Parathyroid adenoma (tissue), 2 donors: ENCODE data around the gene S1PR2.
A peak's percentile ranks its signal among the peaks of the same experiment; 100 is the strongest.

Source experiments
- H2AFZ ChIP-seq: fragments of 300-600 bp; sonication (generic); one replicate; pipeline ENCODE4 v1.7.0; 2017; ENCODE audit warnings: antibody characterized with exemption, mild to moderate bottlenecking
- H3K27ac ChIP-seq: fragments of 300-600 bp; sonication (generic); one replicate; pipeline ENCODE4 v1.7.0; 2017
- H3K27me3 ChIP-seq: fragments of 300-600 bp; sonication (generic); one replicate; pipeline ENCODE4 v1.7.0; 2017; ENCODE audit warnings: low read length; ENCODE audit not compliant: control insufficient read depth, insufficient read depth
- H3K36me3 ChIP-seq: fragments of 300-600 bp; sonication (generic); one replicate; pipeline ENCODE4 v1.7.0; 2017; ENCODE audit warnings: low read length; ENCODE audit not compliant: control insufficient read depth, insufficient read depth
- H3K4me1 ChIP-seq: fragments of 300-600 bp; sonication (generic); one replicate; pipeline ENCODE4 v1.7.0; 2017; ENCODE audit warnings: control low read depth
- H3K4me2 ChIP-seq: fragments of 300-600 bp; sonication (generic); one replicate; pipeline ENCODE4 v1.7.0; 2017; ENCODE audit warnings: low read length
- H3K4me3 ChIP-seq: fragments of 300-600 bp; sonication (generic); one replicate; pipeline ENCODE4 v1.7.0; 2017; ENCODE audit warnings: low read depth, low read length
- H3K79me2 ChIP-seq: fragments of 300-600 bp; sonication (generic); one replicate; pipeline ENCODE4 v1.7.0; 2017; ENCODE audit warnings: control low read depth
- H3K9ac ChIP-seq: fragments of 300-600 bp; sonication (generic); one replicate; pipeline ENCODE4 v1.7.0; 2017; ENCODE audit warnings: mild to moderate bottlenecking
- H3K9me3 ChIP-seq: fragments of 300-600 bp; sonication (generic); one replicate; pipeline ENCODE4 v1.7.0; 2017; ENCODE audit warnings: low read length; ENCODE audit not compliant: control insufficient read depth
- CTCF ChIP-seq: fragments of 300-600 bp; sonication (generic); IDR thresholded peaks from one replicate; pipeline ENCODE4 v1.7.0; 2017; ENCODE audit warnings: antibody characterized with exemption, mild to moderate bottlenecking
- donor health status: primary hyperparathyroidism.

Gene S1PR2

GRCh38 chr19:10230861-10231611 is at the start of gene S1PR2:
Gene S1PR2, minus strand, starts transcription at chr19:10231331. Its CDS starts 6,426 bp downstream, at chr19:10224905.
- peak within 1 kb of the TSS; percentile 52 for H3K27ac ChIP-seq
- H3K4me3 ChIP-seq, result peak within 1 kb of the TSS; percentile 90
- peaks cover 11% of the 10 kb centered on the region for H3K4me1 ChIP-seq
- H3K27me3 ChIP-seq, result no peaks in the 10 kb centered on the region
- peak within 1 kb of the TSS; percentile 78 for H3K9ac ChIP-seq
- peak within 1 kb of the TSS; percentile 91 for H3K4me2 ChIP-seq
- TF ChIP-seq CTCF, result no peak
- no peaks in the 10 kb centered on the region for H3K9me3 ChIP-seq
- no peaks in the 10 kb centered on the region for H3K36me3 ChIP-seq
- no peaks in the 10 kb centered on the region for H3K79me2 ChIP-seq
- peak within 1 kb of the TSS; percentile 92 for H2AFZ ChIP-seq

GRCh38 chr19:10279737-10280442 is 48.8 kb upstream of the S1PR2 start:
- H3K9ac ChIP-seq, result no peak overlapping the region
- H3K79me2 ChIP-seq, result no peaks in the 10 kb centered on the region
- H2AFZ ChIP-seq, result no peak overlapping the region
- no peak overlapping the region for H3K27ac ChIP-seq
- no peak for TF ChIP-seq CTCF
- H3K36me3 ChIP-seq, result no peaks in the 10 kb centered on the region
- H3K4me3 ChIP-seq, result no peak overlapping the region
- no peaks in the 10 kb centered on the region for H3K27me3 ChIP-seq
- H3K4me1 ChIP-seq, result no peaks in the 10 kb centered on the region
- no peak overlapping the region for H3K4me2 ChIP-seq
- H3K9me3 ChIP-seq, result no peaks in the 10 kb centered on the region

- H3K4me2 ChIP-seq, result no peak overlapping the region
Observed at GRCh38 chr19:10278935-10279334, 47.8 kb upstream of the S1PR2 start.

GRCh38 chr19:10277795-10278589 is 46.9 kb upstream of the S1PR2 start:
- no peak for TF ChIP-seq CTCF
- Histone ChIP-seq H3K27ac (no peak overlapping the region), H3K9me3 (no peaks in the 10 kb centered on the region), H3K27me3 (no peaks in the 10 kb centered on the region), H2AFZ (no peak overlapping the region), H3K9ac (no peak overlapping the region), H3K36me3 (no peaks in the 10 kb centered on the region), H3K79me2 (no peaks in the 10 kb centered on the region), H3K4me3 (no peak overlapping the region), H3K4me1 (no peaks in the 10 kb centered on the region), H3K4me2 (no peak overlapping the region)

More at GRCh38 chr19:10278935-10279334, 47.8 kb upstream of the S1PR2 start:
- H3K36me3 ChIP-seq, result no peaks in the 10 kb centered on the region
- H3K4me3 ChIP-seq, result no peak overlapping the region
- no peaks in the 10 kb centered on the region for H3K27me3 ChIP-seq
- H3K9ac ChIP-seq, result no peak overlapping the region
- H3K4me1 ChIP-seq, result no peaks in the 10 kb centered on the region
- H3K79me2 ChIP-seq, result no peaks in the 10 kb centered on the region
- TF ChIP-seq CTCF, result no peak
- H3K27ac ChIP-seq, result no peak overlapping the region
- H3K9me3 ChIP-seq, result no peaks in the 10 kb centered on the region
- no peak overlapping the region for H2AFZ ChIP-seq
